CD4-positive, alpha-beta T cell treated with Interleukin-6 for 4 hours (primary cell): ENCODE results near the gene VPS51.

Source experiments
- DNase-seq: peaks from one replicate; pipeline ENCODE4 v3.0.0-alpha.2; 2020; ENCODE audit warnings: mixed read lengths

VPS51 gene

DNA sequence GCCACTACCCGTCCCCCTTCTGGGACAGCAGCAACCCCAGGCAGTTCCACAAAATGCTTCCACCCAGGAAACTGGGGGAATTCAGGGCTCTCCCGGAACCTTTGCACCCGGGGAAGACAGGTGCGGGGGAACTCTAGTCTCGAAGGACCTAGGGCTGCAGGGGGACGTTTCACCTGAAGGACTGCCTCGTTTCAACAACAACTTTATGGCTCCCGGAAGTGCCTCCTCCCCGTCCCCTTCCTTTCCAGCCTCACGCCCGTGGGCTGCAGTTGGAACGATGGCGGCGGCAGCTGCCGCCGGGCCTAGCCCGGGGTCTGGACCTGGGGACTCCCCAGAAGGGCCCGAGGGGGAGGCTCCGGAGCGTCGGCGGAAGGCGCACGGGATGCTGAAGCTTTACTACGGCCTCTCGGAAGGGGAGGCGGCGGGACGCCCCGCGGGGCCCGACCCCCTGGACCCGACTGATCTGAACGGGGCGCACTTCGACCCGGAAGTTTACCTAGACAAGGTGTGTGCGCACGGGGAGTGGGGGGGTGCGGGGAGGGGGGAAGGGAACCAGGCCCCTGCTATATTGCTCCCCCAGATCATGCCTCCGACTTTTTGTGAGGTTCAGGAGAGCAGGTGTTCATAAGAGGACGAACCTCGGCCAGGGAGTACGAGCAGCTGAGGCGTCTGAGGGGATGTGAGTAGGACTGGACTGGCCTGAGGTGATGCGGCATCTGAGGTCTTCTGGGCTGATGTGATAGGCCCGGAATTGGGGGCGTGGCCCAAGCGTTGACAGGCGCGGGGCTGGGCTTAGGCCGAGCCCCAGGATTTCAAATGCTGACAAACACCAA, at the start of gene VPS51:
TSS of gene VPS51 (plus strand) at position 241 of the 833 bp plus-strand sequence. CDS start at position 278, 37 bp downstream.
- peak; percentile 87 for DNase-seq

DNA sequence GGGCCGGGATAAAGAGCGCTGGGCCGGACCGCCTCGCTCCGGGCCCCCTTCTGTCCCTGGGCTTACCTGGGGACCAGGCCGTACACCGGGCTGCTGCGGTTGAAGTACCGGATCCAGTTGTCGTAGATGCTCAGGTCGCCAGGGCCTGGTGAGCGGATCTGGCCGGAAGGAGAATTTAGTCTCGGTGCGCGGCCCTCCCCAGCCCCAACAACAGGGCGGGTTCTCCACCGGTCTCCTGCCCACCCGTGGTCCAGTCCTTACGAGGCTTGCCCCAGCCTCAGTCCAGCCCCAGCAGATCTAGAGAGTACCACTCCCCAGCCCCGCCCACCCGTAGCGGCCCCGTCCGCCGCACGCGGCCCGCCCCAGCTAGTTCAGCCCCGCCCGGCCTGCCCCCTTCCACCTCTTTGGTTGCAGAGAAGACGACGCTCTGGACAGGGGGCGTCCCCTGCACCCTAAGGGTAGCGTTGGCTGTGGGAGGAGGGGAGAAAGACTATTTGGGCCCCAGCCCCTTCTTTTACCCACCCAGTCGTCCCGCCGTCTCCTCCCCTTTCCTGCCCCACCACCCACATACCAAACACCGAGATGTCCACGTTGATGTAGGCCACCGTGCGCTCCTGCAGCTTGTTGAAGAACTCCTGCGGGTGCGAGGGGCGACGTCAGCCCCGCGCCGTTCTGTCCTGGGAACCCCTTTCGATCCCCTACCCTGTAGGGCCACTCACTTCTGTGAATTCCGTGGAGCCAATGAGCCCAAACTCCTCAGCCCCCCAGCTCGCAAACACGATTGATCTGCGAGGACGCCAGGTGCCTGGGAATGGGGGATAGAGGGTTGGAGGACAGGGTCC, 48.2 kb upstream of the VPS51 start:
- DNase-seq: peak; percentile 48

DNA sequence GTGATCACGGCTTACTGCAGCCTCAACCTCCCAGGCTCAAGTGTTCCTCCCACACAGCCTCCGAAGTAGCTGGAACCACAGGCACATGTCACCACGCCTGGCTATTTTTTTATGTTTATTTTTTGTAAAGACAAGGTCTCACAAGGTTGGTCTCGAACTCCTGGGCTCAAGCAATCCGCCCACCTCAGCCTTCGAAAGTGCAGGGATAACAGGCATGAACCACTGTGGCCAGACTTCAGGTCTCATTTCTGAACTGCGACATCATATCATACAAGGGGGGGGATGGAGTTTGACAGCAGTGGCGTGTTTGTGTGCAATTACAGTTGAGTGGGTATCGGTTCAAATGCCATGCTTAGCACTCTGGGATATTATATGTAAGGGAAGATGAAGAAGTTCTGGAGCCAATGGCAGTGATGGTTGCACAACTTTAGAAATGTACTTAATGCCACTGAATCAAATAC, 44.6 kb upstream of the VPS51 start:
- DNase-seq: no peak

DNA sequence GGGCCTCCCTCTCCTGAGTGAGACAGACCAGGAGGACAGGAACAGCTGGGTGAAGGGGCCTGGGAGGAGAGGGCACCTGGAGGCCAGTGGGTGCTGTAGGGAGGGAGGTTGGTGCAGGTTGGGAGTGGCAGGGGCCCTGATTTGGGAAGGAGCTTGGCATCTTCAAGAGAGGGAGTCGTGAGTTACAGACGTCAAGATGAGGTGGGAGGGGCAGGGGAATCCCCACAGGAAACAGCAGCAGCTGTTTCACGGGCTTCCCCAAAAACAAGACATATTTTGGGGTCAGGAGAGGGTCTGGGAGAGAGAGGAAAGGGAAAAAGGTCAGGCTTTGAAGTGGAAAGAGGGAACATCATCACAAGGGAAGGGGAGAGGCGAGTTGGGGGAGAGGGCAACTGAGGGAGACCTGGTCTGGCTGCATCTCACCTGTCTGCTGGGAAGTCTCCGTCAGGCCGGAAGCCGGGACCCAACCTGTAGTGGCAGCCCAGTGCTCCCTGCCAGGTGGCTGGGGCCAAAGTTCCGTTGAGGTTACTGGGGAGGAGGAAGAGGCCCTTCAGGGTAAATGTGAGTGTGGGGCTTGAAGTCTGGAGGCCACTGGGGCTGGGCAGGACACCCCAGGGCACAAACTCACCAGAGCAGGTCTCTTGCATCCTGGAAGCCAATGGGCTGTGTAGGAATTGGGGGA, 42.0 kb upstream of the VPS51 start:
- DNase-seq: peak; percentile 34

DNA sequence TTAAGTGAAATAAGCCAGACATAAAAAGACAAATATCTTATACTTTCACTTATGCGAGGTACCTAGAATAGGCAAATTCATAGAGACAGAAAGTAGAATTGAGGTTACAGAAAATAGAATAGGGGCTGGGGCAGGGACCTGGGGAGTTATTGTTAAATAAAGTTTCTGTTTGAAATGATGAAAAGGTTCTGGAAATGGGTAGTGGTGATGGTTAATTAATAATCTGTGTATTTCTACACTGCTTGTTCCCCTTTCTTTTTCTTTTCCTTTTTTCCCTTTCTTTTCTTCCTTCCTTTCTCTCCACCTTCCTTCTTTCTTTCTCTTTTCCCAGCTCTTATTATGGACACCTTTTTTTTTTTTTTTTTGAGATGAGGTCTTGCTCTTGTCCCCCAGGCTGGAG, 40.5 kb upstream of the VPS51 start:
- no peak for DNase-seq

DNA sequence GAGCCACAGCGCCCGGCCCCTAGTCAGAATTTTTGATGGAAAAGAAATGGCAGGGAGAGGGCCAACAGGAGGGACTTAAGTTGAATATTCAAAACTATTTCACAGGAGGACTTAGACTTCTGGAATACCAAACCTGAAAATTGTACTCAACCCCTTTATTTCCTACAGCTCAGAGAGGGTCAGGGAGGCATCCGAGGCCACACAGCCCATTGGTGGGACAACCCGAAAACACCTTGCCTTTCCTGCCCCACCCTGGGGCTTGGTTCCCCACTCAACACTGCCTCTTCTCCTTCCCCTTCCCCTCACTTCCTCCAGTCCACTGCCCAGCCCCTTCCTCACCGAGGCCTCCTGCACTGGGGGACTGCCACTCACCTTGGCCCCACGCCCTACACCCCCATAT, 39.0 kb upstream of the VPS51 start:
- DNase-seq: no peak

DNA sequence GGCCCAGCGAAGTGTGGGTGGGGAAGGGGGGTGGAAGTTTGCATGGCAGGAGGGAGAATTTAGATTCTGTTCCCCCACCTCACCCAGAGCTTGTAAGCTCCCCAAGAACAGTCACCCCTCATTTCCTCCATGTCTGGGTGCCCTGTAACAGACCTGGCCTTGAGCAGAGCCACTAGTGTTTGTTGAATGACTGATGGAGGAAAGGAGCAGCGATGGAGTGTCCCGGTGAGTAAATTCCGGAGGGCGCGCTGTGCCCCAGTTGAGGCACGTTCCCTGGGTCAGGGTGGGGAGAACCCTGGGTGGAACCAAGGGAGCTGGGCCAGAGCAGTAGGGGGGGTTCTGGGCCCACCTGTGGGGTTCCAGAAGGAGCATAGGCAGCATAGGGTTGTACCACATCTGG, 38.5 kb upstream of the VPS51 start:
- DNase-seq: no peak

DNA sequence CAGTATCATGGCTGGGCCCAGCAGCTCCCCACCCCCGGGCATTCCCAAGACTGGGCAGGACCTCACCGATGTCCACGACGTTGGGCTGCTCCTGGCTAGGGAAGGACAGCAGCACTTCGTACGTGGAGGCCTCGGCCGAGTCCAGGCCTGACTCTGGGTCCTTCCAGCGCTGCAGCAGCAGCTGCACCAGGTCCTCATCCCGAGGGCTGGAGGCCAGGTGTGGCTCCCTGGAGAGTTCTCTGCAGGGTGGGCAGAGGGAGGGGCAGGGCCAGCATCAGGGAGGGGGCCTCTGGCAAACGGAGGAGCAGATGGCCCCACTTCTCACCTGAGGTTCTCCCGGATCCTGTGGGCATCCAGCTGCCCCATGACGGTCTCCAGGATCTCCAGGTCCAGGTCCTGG, 38.0 kb upstream of the VPS51 start:
- DNase-seq: no peak

DNA sequence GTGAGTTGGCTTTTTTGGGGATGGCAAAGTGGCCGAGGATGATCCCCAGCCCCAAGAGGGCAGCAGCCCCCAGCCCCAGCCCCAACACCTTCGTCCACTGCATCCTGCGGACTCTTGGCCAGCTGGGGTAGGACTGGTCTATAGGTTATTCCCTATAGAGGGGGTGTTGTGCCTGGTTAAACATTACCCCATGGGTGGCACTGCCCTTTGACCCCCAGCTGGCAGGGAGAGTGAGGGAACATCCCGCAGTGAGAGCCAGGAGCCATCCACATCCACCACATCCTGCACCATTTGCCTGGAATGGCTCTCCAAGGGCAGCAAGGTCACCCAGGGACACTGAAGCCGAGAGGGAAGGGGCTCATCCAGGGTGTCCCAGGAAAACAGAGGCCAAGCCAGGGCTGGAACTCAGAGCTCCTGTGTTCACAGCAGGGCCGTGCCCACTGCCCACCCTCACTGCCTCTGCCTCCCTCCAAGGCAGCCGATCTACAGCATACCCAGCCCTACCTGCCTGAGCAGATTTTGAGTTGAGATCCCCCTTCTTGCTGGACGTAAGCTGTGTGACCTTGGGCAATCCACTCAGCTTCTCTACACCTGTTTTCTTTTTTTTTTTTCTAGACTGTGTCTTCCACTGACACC, 37.5 kb upstream of the VPS51 start, which contains the start of gene NAALADL1:
TSS of gene NAALADL1 (minus strand) at position 135 of the 636 bp plus-strand sequence. CDS start at position 103, 32 bp downstream.
- no peak for DNase-seq

DNA sequence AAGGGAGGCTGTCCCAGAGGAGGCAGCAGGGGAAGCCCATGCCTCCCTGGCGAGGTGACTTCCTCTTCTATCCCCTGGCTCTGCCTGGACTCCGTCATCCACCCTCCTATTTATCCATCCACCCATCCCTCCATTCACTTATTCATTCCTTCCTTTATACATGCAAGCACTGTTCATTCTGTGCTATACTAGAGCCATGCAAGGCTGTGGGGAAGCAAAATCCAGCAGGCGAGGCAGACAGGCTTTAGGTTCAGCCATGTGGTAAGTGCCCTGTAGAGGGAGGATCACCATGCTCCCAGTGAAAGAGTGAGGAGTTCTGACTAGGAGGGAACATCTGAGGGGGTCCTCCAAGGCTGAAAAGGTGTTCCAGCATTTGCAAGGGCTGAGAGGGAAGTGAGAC, 36.5 kb upstream of the VPS51 start:
- DNase-seq: no peak

DNA sequence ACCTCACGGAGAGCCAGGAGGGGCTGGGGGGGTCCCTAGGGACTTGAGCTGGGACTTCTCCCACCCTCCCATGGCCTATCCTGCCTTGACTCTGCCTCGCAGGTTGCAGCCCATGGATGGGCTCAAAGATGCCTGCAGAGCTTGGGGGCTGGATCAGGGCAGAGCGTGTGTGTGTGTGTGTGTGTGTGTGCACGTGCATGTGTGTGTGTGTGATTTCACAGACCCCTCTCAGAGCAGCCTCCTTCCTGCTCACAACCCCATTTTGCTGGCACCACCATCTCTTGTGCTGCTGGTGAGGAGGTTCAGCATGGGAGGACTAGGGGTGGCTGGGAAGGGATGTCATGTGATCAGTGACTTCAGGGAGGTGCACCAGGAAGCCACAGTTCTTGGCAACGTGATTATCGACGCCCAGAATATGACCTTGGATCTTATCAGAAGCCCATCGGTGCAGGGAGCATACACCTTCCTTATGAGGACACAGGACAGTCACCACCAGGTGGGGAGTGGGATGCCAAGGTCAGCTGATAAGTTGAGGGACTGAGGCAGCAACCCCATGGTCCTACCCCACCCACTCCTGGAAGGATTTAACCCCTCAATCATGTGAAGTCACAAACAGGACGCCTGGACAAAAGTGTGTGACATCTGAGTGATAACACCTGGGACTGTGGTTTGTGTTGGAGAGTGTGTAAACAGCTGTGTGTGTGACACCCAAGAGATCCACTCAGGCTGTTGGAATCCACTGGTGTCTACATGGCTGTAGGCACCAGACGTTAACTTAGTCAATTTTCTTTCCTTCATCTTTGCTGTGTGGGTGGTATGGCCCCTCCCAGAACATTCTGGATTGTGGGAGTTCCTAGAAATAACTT, 35.8 kb upstream of the VPS51 start:
- no peak for DNase-seq

DNA sequence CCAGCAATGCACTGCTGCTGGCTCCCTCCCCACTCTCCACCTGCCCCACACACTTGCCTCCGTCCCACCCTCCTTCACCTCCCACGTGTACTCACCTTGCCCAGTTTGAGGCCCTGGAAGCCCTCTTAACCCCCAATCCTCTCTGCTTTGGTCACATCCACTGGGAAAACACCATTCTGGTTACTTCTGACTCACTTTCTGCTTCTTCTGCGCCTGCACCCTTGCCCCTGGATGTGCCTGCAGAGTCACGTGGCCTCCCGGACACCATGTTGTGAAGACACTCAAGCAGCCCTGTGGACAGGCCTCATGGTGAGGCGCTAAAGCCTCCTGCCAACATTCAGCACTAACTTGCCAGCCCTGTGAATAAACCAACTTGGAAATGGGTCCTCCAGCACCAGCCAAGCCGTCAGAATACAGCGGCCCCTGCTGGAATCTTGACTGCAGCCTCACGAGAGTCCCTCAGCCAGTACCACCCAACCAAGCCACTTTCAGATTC, 35.1 kb upstream of the VPS51 start:
- peak; percentile 29 for DNase-seq

DNA sequence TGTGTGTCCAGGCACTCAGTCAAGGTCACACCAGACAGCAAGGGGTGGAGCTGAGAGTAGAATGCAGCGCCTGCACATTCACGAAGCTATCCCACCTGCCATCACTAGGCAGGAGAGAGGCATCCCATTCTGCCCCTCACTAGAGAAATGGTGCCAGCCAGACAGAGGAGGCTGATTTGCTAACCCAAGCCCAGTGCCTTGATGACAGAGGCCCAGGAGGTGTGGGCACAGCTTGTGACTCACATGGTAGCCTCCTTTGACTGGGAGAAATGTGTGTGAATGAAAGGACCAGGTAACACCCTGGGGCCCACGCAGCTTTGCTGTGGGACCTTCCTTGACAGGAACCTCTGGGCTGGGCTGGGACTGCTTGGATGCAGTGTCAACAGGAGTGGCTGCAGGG, 32.5 kb upstream of the VPS51 start:
- no peak for DNase-seq

DNA sequence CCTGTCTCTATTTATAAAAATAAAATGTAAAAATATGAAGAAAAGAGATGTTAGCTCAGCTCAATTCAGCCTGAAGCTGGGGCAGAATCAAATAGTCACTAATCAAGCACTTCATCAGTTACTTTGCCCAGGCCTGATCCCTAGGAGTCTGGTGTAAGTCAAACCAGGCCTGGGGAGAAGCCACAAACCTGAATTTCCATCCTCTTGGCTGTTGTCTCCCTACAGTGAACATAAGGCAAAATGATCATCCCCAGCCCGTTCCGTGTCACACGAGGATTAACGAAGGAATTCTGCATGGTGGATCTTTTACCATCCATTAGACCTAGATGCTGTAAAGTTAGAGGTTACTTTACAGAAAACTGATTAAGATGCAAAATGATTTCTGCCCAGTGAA, 31.2 kb upstream of the VPS51 start:
- no peak for DNase-seq

DNA sequence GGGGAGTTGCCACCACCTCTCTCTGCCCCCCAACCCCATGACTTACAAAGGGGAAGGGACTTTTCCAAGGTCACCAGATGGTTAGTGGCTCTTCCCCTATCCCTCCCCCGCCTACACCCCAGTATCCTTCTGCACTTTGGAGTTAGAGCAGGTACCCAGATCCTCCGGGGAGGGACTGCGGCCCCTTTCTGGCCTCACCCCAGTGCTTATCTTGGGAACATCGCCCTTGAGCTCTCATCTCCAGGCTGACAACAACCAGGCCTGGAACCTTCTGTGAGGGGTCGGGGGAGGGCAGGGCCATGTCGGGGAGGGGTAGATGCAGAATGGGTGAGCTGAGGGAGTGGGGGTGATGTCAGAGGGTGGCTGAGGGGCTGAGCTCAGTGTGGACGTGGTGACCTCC, 30.2 kb upstream of the VPS51 start:
- no peak for DNase-seq

DNA sequence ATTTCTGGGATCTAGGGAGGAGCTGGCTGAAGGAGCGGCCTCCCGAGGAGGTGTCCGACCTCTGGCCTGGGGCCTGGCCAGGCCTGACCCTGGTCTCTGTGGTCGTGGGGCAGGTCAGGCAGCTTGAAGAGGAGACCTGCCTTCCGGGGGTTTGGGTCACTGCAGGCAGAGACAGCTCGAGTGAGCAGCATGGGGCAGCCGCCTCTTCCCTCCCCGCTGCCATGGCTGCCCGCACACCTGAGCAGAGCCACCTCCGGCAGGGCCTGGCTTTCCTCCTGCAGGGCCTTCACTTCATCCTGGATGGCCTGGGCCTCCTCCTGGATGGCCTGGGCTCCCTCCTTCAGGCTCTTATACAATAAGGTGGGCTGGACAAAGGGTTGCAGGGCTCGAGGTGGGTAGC, 29.7 kb upstream of the VPS51 start:
- DNase-seq: no peak

DNA sequence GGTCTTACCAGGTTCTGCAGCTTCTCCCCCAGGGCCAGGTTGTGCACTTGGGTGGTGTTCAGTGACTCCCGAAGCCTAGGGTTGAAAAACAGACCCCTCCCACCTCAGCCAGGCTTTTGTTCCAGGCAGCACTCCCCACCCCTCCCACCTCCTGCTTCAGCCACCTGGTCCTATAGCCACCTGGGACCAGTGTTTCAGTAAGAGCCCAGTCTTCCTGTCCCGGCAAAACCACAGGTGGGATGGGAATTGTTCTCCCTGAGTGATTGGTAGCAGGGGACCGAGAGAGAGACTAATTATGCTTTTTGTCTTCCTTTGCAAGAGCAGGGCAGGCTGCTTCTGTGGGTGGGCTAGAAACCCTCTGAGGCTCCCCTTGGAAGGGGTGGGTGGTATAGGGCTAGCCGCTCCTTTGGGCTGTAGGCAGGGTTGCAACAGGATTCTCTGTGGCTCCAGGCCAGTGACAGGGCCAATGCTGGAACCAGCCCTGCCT, 29.2 kb upstream of the VPS51 start:
- DNase-seq: no peak

DNA sequence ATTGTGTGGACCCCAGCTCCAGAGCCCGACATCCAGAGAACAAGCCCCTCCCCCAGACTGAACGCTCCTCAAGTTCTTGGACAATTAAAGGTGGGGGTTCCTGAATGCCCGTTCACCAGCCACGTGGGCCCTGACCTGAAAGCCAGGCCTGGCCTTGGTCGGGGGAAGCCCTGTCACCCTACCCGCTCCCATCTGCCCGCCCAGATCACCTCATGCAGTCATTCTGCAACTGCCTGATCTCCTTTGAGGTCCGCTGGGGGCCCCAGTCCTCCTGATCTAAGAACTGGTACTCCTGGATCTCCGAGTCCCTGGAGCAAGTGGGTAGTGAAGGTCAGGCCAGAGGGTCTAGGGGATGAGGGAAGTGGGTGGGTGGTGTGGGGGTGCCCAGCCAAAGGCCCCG, 28.6 kb upstream of the VPS51 start:
- no peak for DNase-seq

DNA sequence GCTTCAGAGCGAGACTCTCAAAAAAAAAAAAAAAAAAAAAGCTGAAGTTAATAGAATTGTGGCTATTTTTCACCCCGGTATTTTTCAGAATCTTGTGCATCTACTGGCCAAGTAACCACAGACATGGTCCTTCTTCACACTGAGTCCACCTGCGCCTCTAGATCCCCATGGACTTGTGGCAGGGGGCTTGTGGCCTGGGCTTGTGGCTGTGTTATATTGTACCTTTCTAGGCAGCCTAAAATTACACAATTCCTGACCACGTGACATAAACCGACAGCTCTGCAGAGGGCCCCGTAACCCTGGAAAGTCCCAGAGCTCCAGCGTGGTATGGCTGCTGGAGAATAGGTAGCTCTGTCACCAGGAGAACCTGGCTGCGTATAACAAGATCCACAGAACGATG, 26.8 kb upstream of the VPS51 start:
- no peak for DNase-seq

DNA sequence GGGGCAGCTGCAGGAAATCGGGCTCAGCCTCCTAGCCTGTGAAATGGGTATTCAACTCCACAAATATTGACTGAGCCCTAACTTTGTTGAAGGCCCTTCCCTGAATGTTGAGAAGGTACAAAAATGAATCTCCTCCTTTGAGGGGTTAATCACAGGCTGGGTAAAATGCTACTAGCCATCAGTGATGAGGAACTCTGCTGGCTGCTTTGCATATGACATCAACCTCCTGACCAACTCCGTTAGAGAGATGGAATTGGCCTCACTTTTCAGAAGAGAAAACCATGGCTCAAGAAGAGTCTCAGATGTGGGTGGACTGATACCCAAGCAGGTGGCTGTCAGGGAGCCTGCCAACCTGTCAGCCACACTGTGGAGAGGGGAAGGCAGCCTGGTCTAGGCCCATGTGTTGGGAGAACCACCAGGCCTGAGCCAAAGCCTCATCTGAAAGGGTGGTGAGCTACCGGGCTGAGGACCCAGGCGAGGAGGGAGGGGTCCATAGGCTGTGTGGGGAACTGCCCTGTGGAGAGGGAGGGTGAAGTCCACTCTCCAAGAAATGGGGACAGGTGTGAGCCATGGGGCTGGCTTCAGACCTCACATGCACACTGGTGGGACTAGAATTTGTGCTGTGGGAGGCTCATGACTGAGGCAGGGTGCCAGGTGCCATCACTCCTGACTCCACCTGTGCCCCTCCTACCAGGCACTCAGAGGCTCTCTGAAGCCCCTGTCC, 23.9 kb upstream of the VPS51 start:
- no peak for DNase-seq

DNA sequence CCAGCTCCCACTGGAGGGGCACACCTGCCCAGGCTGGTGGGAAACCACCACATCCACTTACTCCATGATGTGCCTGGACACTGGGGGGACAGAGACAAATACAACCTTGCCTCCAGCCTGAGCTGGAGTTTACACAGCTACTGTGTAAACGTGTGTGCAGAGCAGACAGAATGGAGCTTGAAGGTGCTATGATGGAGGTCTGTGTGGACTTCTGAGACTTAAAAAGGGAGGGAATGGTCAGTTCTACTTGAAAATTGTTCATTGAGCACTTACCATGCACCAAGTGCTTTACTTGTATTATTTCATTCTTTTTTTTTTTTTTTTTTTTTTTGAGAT, 23.4 kb upstream of the VPS51 start:
- DNase-seq: no peak
